Activated T-helper 1 cell treated with anti-CD3 and anti-CD28 coated beads, Interleukin-2, amount 50 U/mL, for 16 hours (primary cell): ENCODE results near the gene TBCD.
"Not testable (repeated sequence)": the region's sequence is repeated elsewhere in the genome, so short reads cannot be mapped to it uniquely, and the experiment has no call there.

Source experiments
- DNase-seq, 2 donors: peaks; one replicate each; pipeline ENCODE4 v3.0.0-alpha.2; 2020; ENCODE audit warnings: low read depth in 1 of 2, low spot score in 1 of 2

Gene TBCD

DNA sequence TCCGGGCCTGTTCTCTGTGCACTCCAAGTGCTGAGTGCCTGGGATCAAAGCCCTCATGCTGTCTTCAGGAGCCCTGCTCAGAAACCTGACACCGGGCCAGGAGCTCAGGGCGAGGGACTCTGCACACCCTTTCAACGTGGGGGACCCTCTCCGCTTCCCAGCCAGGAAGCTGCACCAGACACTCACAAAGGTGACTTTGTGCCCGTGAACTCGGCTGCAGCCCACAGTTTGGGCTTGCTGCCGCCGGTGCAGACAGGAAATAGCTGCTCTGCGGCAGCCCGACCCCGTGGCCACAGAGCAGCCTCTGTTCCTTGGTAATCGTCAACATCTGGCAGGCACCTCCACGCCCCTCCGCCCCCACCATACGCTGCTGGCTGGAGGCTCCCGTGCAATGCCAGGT lies 234.1 kb downstream of the TBCD start:
- DNase-seq = peak; percentile 26 to 50

- DNase-seq = not testable (repeated sequence)
Observed at GRCh38 chr17:82989051-82989450, 237.2 kb downstream of the TBCD start.

DNA sequence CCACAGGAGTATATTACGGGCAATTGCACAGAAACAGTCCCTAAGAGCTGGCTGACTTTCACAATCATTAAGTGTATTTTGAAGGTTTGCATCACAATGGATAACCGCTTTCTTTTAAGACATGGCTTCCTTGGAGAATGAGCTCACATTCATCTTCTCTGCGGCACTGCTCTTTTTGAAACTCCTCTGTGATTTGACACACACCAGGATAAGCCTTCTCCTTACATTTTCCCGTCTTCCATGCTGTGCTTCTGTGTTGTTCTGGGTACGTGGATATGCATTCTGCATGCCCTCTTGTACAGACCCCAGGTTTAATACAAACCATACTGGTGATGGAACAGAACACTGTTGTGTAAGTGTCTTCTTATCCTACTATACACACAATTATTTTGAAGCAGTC lies 238.0 kb downstream of the TBCD start:
- DNase-seq = no peak

DNA sequence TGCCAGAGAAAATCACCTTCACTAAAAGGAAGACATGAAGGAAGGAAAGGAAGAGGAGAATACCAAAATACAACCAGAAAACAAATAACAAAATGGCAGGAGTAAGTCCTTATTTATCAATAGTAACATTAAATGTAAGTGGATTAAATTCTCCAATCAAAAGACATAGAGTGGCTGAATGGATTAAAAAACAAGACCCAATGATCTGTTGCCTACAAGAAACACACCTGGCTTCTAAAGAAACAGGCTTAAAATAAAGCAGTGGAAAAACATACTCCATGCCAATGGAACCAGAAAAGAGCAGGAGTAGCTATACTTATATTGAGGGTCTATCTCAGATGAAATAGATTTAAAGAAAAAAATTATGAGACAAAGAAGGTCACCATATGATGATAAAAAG lies 241.1 kb downstream of the TBCD start:
- no peak for DNase-seq
